IPS-NIHi7 (cell line): Measurements from ENCODE around the gene A3GALT2.

Experiments
- DNase-seq: peaks from one replicate; pipeline ENCODE4 v3.0.0; 2012; ENCODE audit warnings: mixed read lengths; ENCODE audit errors: extremely low spot score

A3GALT2 gene

DNA sequence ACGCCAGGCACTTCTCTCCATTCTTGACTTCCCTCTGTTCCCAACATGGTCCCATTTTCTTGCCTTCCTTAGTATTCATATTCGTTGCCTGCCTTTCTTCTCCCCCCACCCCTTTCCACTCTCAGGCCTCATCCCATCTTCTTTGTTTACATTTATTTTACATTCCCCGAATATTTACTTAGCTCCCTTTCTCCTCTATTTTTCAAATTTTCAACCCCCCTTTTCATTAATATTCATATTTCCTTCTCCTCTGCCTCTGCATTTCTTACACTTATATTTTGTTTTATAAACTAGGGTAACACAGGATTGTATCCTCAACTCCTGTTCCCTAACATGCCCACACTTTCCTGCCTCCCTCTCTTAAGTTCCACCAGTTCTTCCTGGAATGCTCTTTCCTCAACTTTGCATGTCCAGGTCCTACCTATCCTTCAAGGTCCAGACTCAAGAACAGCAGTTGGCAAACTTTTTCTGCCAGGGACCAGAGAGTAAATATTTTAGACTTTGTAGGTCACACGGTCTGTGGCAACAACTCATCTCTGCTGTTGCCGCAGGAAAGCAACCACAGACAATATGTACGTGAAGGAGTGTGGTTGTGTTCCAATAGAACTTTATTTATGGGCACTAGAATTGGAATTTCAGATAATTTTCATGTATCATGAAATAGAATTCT, 29.8 kb upstream of the A3GALT2 start:
- no peak for DNase-seq

DNA sequence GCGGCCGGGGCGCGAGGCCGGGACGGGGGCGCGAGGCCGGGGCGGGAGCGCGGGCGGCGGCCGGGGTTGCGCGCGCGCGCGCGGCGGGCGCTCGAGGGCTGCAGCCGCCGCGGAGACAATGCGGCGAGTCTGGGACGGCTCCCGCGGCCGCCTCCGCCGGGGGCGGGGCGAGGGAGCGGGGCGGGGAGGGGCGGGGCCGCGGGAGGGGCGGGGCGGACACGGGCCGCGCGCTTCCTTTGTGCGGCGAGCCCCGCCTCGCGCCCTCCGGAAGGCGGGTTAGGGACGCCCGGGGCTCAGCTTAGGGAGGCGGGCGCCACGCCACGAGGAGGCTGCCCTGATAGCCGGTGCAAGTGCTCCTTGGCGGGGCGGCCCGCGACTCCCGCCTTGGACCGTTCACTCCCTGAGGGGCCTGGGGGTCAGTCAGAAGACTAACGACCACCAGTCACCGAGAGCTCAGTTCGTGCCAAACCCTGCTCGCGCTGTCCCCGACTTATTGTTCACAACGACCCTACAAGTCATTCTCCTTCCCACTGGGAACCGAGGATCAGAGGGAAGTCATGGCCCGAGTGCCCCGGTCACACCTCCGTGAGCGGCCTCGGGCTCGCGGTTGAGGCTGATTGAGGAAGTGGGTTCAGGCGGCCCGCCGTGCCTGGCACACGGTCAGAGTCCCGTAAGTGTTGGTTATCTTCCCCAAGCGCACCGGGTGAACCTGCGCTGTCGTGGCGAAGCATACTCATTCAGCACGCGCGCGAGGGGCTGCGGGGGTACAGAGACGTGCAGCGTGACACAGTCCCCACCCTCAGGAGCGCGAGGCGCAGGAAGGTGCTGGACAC, 29.1 kb upstream of the A3GALT2 start:
- peak; percentile 91 for DNase-seq

DNA sequence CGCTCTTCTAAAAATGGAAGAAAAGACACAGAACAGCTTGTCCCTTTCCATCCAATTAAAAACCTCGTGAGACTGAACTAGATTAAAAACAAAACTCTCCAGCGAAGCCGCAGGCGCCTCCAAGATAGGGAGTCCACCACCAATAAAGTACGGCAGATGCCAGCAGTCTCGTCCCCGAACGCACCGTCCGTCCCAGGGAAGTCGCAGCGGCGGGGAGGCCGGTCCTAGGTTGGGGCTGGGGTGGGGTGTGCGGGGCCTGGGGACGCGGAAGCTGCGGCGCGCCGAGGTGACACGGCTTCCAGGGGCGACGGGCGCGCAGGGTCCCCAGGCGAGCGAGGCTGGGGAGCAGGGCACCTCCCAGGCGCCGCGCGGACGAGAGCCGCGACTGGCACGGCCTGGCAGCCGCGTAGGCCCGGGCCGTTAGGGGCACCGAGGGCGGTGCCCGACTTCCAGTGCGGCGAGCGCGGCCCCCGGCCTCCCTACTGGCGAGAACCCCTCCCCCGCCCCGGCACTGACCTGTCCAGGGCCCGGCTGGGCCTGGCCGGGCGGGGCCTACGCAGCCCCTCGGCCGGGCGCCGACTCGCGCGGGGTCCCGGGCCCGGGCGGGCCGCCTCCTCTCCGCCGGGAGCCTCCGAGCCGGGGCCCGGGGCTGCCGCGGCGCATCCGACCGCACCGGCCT, 28.3 kb upstream of the A3GALT2 start:
- peak; percentile 27 for DNase-seq

DNA sequence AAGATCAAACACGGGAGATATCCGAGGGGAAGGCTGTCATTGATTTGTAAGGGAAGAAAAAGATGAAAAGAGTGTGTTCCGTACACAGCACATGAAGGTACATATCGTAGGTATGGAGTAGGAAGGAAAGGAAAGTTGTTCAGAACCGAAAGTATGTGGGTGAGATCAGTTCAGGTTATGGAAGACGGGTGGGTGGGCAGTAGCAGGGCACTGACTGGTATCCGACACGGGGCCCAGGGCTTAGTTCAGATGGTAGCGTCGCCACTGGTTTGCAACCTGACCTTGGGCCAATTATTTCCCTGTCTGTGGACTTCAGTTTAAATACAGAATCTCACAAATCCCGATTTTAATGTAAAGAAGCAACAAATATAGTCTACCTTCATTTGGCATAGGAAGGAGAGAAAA, 27.8 kb upstream of the A3GALT2 start:
- no peak for DNase-seq

DNA sequence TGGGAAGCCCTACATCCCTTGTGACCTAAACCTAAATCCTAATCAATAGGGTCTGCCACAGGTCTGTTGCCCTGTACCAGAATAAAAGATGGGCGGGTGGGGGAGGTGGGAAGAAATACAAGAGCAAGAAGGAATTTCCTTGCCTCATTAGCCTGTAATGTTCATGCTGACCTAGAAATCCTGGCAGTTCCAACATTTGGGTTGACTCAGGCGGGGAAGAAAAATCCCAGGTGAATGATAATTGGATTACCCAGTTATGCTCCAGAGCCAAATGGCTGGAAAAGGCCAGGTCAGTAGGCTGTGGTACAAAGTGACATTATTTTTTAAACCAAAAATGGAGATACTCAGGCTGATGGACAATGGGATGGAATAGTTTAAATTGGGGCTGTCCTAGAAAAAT, 27.3 kb upstream of the A3GALT2 start:
- no peak for DNase-seq

DNA sequence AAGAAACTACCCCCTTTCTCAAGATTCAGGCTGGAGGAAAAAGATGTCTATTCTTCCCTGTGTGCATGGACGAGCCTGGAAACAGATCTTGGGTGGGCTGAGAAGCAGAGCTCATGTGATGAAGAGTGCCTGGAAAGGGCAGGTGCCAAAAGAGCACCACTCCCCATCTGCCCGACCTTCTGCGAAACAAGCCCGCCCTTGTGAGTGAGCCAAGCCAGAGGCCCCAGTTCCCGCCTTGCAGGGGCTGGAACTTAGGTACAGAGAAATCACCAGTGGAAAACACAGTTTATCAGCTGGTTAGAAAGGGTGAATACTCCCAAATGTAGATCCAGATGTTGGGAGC, 26.7 kb upstream of the A3GALT2 start:
- no peak for DNase-seq

DNA sequence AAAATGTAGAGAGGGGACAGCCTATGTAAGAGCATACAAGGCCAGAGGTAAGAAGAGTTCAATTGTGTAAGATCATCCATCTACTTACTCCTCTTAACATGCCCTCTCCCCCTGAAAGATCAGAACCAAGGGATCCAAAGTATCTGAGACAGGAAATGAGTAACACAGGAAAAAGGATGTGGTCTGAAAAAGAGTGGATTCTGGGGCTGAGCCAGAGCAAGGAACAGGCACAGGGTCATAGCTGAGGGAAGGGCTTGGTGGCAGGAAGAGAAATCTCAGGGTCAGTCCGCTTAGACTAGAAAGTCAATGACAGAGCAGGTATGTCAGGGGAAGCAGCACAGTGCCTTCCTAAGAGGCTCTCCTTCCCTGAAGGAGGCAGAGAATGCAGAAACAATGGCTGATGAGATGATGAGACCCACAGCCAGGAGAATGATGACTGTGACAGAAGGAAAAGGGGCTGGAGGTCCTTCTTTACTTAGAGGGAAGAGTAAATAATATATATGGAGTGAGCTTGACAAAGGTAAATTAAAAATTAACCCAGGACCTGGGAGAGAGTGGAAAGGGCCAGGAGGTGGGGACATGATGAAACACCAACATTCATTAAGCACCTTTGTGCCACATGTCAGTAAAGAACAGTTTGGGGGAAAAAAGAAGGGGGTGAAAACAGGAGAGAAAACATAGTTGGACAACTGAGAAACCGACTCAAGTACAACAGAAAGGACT, 26.2 kb upstream of the A3GALT2 start:
- DNase-seq: no peak

DNA sequence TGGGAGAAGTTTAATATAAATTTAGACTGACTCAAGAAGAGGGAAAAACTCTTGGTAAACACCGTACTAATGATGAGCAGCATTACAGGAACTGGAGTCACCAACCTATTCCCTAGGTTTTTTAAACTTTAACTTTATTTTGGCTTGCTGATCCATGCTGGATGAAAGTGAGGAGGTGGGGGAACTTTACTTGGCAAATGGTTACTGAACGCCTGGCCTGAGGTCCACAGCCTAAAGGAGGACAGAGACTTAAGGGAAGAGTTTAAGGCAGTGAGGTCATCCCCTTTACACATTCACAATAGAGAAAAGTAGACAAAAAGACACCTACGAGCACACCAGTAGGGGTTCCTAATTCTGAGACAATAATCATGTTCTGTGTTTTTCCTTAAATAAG, 25.6 kb upstream of the A3GALT2 start:
- DNase-seq: no peak

DNA sequence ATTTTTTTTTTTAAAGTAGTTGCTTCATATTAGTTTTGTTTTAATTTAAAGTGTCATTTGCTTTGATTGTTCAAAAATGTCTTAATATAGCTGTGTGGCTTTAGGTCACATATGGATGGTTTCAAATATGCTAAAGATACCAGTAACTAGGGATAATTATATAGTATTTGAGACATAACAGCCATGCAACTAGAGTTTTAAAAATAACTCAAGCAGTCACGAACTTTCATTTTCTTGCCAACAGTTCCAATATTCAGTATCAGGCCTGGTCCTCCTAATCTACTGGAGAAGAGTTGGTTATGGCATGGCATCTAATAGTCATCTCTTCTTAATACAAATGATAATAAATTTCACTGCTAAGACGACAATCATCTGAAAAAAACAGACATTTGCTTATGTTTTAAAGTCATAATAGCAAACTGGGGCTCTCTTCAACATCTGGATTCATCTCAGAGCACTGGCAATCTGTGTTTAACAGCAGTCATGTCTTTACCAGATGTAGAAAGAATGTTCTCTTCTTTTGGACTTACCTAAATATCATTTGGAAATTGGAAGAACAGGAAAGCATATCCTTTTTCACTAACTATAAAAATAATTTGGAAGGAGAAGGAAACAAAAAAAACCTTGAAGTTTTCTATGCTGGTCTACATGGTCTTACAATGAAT, 24.1 kb upstream of the A3GALT2 start:
- DNase-seq: no peak

DNA sequence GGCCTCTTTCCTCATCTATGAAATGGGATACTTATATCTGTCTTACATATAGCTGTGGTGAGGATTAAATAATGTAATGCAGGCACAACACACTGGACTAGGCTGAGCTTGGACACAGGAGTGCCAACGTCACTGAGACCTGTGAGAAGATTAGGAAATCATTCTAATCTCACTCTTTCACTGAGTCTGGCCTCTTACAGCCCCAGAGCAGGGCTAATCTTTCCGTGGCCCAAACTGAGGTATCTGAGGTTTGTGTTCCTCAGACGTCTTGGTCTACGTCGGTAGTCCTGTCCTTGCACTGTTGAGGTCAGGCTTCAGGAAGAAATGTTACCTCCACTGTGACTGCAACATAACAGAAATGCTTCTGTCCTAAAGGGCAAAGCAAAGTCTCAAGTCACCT, 22.6 kb upstream of the A3GALT2 start:
- no peak for DNase-seq

DNA sequence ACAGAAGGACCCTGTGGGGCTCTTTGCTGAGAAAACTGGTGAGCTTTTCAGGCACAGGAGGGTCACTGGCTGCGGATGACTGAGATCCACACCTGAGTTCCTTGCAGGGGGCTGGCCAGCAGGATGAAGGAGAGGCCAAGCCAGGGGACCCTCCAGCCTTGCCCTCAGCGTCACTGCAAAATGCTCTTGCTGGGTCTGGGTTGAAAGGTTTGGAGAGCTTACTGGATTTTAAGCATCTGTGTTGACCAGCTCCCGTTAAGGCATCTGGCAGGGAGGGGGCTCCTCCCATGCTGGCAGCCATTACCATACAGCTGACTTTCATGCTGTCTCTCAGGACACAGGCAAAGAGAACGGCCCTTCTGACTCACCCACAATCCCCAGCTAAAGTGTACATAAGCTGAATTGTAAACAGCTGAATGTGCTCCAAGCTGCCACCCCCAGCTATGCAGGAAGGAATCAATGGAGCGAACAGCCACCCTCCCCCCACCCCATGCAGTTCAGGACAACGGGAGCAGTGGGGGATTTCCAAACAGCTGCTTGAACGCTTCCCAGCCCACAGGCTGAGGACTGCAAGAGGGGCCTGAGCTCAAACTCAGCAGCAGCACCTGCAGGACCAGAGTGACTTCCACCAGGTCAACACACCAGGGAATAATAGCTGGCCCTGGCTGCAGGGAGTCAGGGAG, 21.3 kb upstream of the A3GALT2 start:
- peak; percentile 53 for DNase-seq

DNA sequence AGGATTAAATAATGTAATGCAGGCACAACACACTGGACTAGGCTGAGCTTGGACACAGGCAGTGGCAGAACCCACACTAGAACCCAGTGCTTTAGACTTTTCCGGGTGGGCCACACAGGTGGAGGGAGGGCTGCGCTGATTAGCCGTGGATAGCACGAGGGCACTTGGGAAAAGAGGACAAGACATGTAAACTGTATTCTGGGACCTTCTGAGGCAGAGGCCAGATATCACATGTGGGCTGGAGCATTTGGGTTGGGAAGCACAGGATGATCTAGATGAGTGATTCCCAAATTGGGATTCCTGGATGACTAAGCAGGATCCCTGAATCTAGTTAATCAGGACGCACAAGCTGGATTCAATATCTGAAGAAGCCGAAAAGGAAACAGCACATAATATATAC, 20.3 kb upstream of the A3GALT2 start:
- DNase-seq: no peak

DNA sequence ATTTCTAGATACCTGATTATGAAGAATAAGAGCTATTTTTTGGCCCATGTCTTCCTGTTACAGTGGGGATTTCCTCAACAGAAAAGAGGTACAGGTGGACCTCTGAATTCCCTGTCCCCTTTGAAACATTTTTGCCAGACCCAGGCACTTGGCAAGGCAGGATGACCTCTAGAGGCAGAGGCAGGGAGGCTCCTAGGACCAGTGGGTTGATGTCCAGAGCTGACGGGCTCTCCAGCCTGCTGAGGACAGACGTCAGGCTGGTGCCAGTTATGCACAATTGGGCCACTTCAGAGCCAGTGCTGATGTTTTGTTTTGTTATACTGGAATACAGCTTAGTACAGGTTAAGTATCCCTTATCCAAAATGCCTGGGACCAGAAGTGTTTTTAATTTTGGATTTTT, 18.5 kb upstream of the A3GALT2 start:
- DNase-seq: no peak

DNA sequence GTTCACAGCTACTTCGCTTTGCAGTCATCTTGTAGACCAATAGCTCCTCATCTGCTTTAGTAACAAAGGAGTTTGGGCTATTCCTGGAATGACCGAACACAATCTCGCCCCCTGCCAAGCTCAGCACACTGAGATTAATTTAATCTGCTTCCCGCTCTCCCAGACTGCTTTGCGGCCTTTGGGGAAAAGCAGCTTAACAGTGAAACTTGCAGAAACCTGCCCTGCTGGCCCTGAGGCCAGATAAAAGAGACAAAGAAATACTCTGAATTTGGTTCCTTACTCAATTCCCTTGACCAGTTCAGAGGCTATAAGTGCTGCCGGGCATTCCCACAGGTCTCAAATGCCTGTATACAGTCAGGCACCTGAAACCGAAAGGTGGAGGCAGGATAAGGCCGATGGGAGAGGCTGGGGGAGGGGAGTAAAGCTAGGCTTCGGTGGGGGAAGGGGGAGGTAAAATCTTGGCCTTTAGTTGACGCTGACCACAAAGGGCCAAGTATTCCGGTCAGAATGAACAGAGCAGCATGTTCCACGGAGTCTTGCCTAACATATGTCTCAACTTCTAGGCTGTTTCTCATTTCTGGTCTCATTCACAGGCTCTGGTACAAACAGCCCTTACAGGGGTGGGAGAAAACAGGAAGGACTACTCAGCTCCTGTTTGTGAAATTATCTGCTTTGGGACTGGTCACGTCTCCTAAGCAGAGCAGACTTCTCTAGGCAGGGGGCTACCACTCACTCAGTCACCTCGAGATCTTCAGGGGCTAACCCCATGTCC, 17.7 kb upstream of the A3GALT2 start:
- no peak for DNase-seq

DNA sequence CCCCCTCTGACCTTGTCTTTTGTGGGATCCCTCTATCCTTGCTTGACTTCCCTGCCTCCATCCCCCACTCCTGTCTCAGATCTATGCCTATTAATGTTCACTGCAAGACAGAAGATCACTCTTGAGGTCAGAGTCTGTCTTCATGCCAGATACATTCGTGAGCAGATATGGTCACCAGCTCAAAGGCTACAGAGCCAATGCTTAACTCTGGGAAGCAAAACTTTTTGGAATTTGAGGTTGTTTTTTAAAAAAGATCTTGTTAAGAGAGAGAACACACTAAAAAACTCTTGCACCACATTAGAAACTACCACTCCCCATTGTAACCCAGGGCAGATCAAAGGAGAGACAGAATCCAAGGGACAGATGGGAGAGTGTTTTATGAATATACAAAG, 17.1 kb upstream of the A3GALT2 start:
- no peak for DNase-seq

DNA sequence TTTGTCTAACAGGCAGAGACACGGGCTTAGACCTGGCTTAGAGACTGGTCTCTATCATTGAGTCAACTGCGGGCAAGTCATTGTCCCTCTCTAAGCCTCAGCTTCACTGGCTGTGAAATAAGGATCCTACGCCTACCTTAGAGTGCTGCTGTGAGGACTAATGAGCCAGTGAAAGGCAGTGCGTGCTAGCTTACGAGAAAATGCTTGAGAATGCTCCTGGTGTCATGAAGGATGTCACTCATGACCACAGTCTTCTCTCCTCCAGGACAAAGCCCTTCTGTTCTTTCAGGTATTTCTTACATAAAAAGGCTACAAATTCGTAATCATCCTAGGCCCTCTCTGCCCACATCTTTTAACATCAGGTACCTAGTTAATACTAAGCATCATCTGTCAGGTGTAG, 16.5 kb upstream of the A3GALT2 start:
- no peak for DNase-seq

DNA sequence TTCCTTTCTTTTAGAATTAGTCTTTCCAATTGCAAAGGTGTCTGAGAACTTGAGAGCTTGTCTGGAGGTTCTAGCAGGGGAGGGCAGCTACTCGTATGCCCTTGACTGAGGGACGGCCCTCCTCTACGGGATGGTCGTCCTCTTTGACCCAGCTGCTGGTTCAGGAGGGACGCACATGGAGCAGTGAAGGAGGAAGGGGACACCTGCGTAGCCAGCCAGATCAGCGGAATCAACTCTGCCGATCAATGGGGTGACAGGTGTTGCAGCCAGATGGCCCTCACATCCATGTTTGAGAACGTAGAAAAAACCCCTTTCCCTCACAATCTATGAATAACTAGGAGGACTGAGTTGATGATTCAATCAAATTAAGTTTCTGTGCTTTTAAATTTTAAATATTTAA, 15.7 kb upstream of the A3GALT2 start:
- no peak for DNase-seq

DNA sequence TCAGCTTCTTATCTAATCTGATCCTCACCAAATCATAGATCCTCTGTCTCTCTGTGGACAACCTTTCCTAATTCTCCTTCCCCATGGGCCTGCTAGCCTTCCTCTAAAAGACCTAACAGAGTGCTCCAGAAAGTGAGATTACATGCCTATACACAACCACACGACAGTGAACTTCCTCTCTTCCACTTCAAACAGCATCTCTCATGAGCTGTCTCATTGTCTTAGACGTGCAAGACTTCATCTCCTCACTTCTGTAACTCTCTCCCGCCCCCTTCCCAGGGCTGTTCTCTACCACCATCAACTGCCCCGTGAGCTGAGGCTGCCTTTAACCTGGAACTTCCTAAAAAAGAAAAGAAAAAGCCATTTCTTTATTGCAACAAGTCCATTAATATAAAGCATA, 14.1 kb upstream of the A3GALT2 start:
- no peak for DNase-seq

DNA sequence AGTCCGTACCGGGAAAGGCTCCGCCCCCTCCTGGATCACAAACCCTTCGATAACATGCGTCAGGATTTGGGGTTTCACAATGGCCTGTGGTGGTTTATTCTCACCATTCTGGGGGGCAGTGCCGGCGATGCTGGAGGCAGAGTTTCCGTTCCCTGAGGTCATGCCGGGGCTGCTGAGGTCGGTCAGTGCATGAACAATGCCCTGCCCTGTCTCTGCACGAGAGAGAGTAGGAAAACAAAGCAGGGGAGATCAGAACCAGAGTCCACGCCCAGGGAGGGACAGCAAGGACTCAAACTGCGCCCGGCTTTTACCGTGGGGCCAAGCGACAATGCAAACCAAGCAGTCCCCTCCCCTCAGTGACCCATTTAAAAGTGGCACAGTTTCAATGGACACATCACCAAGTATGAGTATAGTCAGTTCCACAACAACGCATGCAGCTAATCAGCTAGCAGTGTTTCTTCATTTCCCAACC, 13.2 kb upstream of the A3GALT2 start:
- DNase-seq: no peak

DNA sequence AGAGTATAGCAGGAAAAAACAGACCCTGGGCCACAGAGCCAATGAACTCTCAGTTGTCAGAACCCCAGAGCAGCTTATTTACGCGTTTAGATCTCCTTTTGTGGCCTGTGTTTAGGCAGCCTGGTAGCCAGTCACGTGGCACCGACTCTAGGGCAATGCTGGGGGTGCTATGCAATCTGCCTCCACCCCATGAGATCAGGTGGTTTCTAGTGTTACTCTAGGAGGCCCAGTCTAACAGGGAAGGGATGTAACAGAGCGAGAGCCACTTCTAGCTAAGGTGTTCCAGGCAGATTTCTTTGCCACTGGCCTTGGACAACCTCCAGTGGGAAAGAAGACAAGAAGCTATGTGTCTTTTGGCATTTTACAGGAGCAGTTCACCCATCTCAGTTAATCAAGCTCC, 12.0 kb upstream of the A3GALT2 start:
- no peak for DNase-seq
